ENCODE results near the gene ADAM12.
"Not testable (repeated sequence)": the region's sequence is repeated elsewhere in the genome, so short reads cannot be mapped to it uniquely, and the experiment has no call there.

Gene ADAM12

DNA sequence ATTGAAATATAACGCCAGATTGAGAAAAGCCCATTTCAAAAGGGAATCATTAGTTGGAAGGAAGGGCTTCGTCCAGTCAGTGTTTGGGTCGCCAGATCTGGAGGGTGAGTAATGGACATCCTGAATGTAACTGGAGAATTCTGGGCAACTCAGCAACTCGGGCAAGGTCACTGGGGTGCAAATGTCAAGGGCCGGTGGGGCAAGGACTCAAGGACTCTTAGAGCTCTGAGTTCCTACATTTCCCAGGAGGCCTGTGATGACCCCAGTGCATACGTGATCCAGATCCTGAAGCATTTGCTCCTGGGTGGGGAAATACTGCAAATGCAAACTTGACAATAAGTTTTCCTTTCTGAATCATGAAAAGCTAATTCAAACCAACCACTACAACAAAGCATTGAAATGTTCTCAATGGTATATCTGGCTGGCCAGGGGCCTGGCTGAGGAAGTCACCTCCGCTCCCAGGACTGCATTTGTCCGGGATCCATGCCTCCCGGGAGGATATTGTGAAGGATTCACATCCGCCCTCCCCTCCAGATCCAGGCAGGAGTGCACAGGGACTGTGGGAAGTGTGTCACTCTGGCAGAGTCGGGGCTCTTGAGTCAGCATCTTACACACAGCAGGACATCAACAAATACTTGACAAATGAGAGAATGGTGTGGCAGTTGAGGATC lies 327.9 kb downstream of the ADAM12 start:
- no peaks in the 10 kb centered on the region for H3K36me3 ChIP-seq (ENCODE audit: insufficient read depth, low read length)
- H3K9me3 ChIP-seq (ENCODE audit: control insufficient read depth, insufficient read depth, low read length) = no peaks in the 10 kb centered on the region
- no peaks in the 10 kb centered on the region for H3K4me1 ChIP-seq (ENCODE audit: insufficient read depth, low read length)
- H3K9ac ChIP-seq (ENCODE audit: low read depth, low read length) = no peak overlapping the region

- Histone ChIP-seq H3K4me1 (ENCODE audit: insufficient read depth, low read length) (no peaks in the 10 kb centered on the region), H3K9ac (ENCODE audit: low read depth, low read length) (no peak overlapping the region), H3K9me3 (ENCODE audit: control insufficient read depth, insufficient read depth, low read length) (no peaks in the 10 kb centered on the region), H3K36me3 (ENCODE audit: insufficient read depth, low read length) (no peaks in the 10 kb centered on the region)
Observed at GRCh38 chr10:126059076-126059826, 329.0 kb downstream of the ADAM12 start.

DNA sequence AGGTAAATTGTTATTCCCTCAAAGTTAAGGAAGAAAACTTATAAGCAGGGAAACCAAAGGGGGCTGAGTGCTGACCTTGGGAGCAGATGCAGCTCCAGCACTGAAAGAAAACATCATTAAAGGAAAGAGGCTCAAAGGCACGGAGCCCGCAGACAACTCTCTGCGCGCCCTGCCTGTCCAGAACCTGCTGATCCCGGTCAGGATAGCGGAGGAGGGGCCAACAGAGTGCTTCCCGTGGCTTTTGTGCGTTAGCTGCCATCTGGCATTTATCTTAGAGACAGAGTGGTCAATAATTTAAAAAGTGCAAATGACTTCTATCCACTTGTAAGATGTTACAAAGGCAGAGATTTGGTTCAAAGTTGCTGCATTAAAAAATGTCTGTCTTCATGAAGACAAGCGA lies 329.8 kb downstream of the ADAM12 start:
- Histone ChIP-seq H3K36me3 (ENCODE audit: insufficient read depth, low read length) (no peaks in the 10 kb centered on the region), H3K4me1 (ENCODE audit: insufficient read depth, low read length) (no peaks in the 10 kb centered on the region), H3K9ac (ENCODE audit: low read depth, low read length) (no peak overlapping the region), H3K9me3 (ENCODE audit: control insufficient read depth, insufficient read depth, low read length) (no peaks in the 10 kb centered on the region)

DNA sequence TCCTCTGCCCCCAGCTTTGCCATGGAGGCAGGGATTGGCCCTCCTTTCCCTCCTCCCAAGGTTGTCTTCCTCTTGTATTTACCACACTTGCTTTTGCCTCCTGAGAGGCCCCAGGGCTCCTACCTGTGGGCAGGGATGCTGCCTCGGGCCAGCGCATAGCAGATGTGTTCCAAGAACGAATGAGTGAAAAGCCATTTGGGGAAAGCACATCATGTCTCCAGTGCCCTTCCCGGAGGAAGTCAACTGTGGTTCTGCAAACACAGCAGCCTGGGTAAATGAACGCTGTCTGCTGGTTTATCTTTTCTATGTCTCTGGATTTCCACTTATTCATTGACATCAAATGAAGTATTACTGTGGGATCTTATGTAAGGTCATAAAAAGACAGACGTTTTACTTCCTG lies 330.2 kb downstream of the ADAM12 start:
- Histone ChIP-seq H3K36me3 (ENCODE audit: insufficient read depth, low read length) (no peaks in the 10 kb centered on the region), H3K9ac (ENCODE audit: low read depth, low read length) (no peak overlapping the region), H3K4me1 (ENCODE audit: insufficient read depth, low read length) (no peaks in the 10 kb centered on the region), H3K9me3 (ENCODE audit: control insufficient read depth, insufficient read depth, low read length) (no peaks in the 10 kb centered on the region)

DNA sequence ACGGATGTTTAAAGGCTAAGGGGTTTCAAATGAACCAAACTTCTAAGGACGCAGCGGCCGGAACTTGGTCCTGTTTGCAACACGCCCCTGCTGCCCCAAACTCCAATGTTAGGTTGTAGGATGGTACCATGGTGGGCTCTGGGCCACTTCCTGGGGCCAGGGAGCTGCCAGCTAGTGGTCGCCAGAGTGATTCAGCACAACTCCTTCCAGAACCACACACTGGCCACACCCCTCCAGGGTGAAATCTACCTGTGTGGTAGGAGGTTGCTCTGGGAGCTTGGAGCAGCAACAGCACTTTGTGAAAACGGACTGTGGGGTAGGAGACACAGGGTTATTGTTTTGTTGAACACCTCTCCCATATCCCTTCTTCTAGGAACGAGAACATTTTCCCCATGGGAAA lies 330.8 kb downstream of the ADAM12 start:
- no peak overlapping the region for H3K9ac ChIP-seq (ENCODE audit: low read depth, low read length)
- no peaks in the 10 kb centered on the region for H3K4me1 ChIP-seq (ENCODE audit: insufficient read depth, low read length)
- no peaks in the 10 kb centered on the region for H3K36me3 ChIP-seq (ENCODE audit: insufficient read depth, low read length)
- H3K9me3 ChIP-seq (ENCODE audit: control insufficient read depth, insufficient read depth, low read length) = no peaks in the 10 kb centered on the region

- H3K36me3 ChIP-seq (ENCODE audit: insufficient read depth, low read length) = no peaks in the 10 kb centered on the region
- no peak overlapping the region for H3K9ac ChIP-seq (ENCODE audit: low read depth, low read length)
- H3K9me3 ChIP-seq (ENCODE audit: control insufficient read depth, insufficient read depth, low read length) = no peaks in the 10 kb centered on the region
- no peaks in the 10 kb centered on the region for H3K4me1 ChIP-seq (ENCODE audit: insufficient read depth, low read length)
Observed at GRCh38 chr10:126054191-126054590, 334.1 kb downstream of the ADAM12 start.

DNA sequence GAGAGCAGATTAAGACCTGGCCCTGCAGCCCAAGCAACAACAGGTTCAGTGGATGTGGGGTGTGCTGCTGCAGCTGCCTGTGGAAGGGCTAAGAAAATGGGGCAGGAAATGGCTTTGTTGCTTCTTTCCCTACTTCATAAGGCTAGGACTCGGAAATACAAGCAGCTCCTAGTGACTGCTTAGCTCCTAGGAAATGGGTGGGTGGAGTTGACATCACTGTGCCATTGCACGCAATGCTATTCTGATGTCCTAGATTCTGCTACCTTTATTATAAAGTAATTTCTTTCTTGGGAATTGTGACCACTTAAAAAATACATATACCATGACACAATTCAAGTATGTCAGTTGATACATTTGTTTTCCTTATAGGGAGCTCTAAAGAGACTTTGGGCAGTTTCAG lies 336.1 kb downstream of the ADAM12 start:
- H3K4me1 ChIP-seq (ENCODE audit: insufficient read depth, low read length) = no peaks in the 10 kb centered on the region
- H3K9ac ChIP-seq (ENCODE audit: low read depth, low read length) = no peak overlapping the region
- H3K9me3 ChIP-seq (ENCODE audit: control insufficient read depth, insufficient read depth, low read length) = no peaks in the 10 kb centered on the region
- H3K36me3 ChIP-seq (ENCODE audit: insufficient read depth, low read length) = no peaks in the 10 kb centered on the region

GRCh38 chr10:126049759-126050700 lies 338.2 kb downstream of the ADAM12 start:
- Histone ChIP-seq H3K36me3 (ENCODE audit: insufficient read depth, low read length) (no peaks in the 10 kb centered on the region), H3K4me1 (ENCODE audit: insufficient read depth, low read length) (no peaks in the 10 kb centered on the region), H3K9ac (ENCODE audit: low read depth, low read length) (no peak overlapping the region), H3K9me3 (ENCODE audit: control insufficient read depth, insufficient read depth, low read length) (no peaks in the 10 kb centered on the region)

DNA sequence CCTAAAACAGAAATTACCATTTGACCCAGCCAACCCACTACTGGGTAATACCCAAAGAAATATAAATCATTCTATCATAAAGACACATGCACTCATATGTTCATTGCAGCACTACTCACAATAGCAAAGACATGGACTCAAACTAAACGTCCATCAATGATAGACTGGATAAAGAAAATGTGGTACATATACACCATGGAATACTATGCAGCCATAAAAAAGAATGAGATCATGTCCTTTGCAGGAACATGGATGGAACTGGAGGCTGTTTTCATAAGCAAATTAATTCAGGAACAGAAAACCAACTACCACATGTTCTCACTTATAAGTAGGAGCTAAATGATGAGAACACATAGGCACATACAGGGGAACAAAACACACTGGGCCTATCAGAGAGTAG lies 340.5 kb downstream of the ADAM12 start:
- not testable (repeated sequence) for H3K4me1 ChIP-seq (ENCODE audit: insufficient read depth, low read length); H3K9me3 ChIP-seq (ENCODE audit: control insufficient read depth, insufficient read depth, low read length); H3K9ac ChIP-seq (ENCODE audit: low read depth, low read length); H3K36me3 ChIP-seq (ENCODE audit: insufficient read depth, low read length)

DNA sequence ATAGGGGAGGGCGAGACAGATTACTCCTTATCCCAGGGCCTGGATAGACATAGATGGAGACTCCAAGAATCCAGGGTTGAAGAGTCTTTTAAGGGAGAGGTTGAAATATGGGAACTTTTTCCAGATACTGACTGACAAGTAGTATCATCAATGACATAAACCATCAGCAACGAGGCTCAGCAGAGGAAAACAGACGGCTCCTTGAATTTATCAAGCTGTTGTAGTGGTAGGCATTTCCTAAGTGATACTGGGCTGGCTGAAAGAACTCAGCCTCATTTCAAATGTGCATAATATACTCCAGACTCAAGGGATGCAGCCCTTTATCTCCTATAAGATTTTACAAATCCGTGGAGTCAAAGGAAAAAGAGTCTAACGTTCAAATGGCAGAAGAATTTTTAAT lies 341.4 kb downstream of the ADAM12 start:
- H3K4me1 ChIP-seq (ENCODE audit: insufficient read depth, low read length) = peaks cover 6% of the 10 kb centered on the region
- H3K36me3 ChIP-seq (ENCODE audit: insufficient read depth, low read length) = no peaks in the 10 kb centered on the region
- H3K9ac ChIP-seq (ENCODE audit: low read depth, low read length) = no peak overlapping the region
- H3K9me3 ChIP-seq (ENCODE audit: control insufficient read depth, insufficient read depth, low read length) = no peaks in the 10 kb centered on the region

DNA sequence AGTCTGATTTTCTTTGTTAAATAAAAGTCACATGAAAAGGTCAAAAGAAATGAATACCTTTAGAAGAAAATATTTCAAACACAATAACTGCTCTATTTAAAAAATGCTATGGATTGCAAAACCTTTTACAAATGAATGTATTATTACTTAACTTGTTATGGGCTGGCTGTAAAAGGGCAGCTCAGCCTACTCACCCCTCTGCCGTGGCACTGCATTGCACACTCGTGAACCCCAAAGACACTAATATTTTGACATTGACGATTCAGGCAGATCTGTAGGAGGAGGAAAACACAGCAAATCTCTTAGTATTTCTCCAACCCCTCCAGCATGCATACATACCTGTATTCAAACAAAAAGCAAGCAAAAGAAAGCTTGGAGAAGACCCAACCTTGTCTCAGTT lies 342.4 kb downstream of the ADAM12 start:
- H3K4me1 ChIP-seq (ENCODE audit: insufficient read depth, low read length) = peaks cover 6% of the 10 kb centered on the region
- H3K9ac ChIP-seq (ENCODE audit: low read depth, low read length) = no peak overlapping the region
- H3K9me3 ChIP-seq (ENCODE audit: control insufficient read depth, insufficient read depth, low read length) = no peaks in the 10 kb centered on the region
- no peaks in the 10 kb centered on the region for H3K36me3 ChIP-seq (ENCODE audit: insufficient read depth, low read length)

DNA sequence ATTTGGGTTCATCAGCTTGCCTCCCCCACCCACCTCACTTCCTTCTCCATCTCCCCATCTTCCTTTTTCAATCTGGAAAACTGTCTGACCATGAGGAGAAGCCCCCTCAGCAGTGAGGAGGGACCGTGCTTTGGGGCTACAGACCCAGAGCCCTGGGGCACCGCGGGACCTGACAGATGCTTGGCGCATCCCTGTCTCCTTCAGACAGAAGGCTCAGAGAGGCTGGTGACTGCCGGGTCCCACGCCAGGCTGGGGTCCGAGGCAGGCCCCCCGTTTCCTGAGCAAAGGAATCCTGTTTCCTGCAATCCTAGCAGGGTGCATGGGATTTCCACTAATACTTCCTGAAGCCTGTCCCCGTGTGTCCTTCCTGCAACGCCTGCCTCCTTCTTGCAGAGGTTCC lies 344.9 kb downstream of the ADAM12 start:
- Histone ChIP-seq H3K4me1 (ENCODE audit: insufficient read depth, low read length) (peaks cover 6% of the 10 kb centered on the region), H3K9me3 (ENCODE audit: control insufficient read depth, insufficient read depth, low read length) (no peaks in the 10 kb centered on the region), H3K9ac (ENCODE audit: low read depth, low read length) (no peak overlapping the region), H3K36me3 (ENCODE audit: insufficient read depth, low read length) (no peaks in the 10 kb centered on the region)

- Histone ChIP-seq H3K9me3 (ENCODE audit: control insufficient read depth, insufficient read depth, low read length) (no peaks in the 10 kb centered on the region), H3K9ac (ENCODE audit: low read depth, low read length) (no peak overlapping the region), H3K36me3 (ENCODE audit: insufficient read depth, low read length) (no peaks in the 10 kb centered on the region), H3K4me1 (ENCODE audit: insufficient read depth, low read length) (peaks cover 6% of the 10 kb centered on the region)
Observed at GRCh38 chr10:126042906-126043305, 345.4 kb downstream of the ADAM12 start.

GRCh38 chr10:126042354-126042753 lies 345.9 kb downstream of the ADAM12 start:
- H3K9ac ChIP-seq (ENCODE audit: low read depth, low read length) = no peak overlapping the region
- H3K36me3 ChIP-seq (ENCODE audit: insufficient read depth, low read length) = no peaks in the 10 kb centered on the region

More at GRCh38 chr10:126042354-126042753, 345.9 kb downstream of the ADAM12 start:
- H3K9me3 ChIP-seq (ENCODE audit: control insufficient read depth, insufficient read depth, low read length) = no peaks in the 10 kb centered on the region
- peaks cover 6% of the 10 kb centered on the region for H3K4me1 ChIP-seq (ENCODE audit: insufficient read depth, low read length)

Data from ES-I3 (cell line).